Cardiac fibroblast (primary cell): ENCODE data around the gene FNDC3B.

Experiments
- DNase-seq, 2 donors: peaks; one replicate each; pipeline versions ENCODE4 v3.0.0 to v3.0.0-alpha.2; 2010; ENCODE audit warnings: low read depth in 2 of 2
- H3K4me3 ChIP-seq, 2 donors: replicated peaks in 1 of 2; 1 replicate in 1 of 2; 2 replicates in 1 of 2; pipeline ENCODE4 v1.5.1; 2011; ENCODE audit warnings: low read depth in 2 of 2, low read length in 2 of 2, mild to moderate bottlenecking in 2 of 2, moderate library complexity in 1 of 2
- TF ChIP-seq, protein P1 (sequence below): IDR thresholded peaks from one replicate; pipeline ENCODE4 v1.5.1; 2011; ENCODE audit warnings: low read depth, mild to moderate bottlenecking, low read length, inconsistent platforms

The FNDC3B gene

DNA sequence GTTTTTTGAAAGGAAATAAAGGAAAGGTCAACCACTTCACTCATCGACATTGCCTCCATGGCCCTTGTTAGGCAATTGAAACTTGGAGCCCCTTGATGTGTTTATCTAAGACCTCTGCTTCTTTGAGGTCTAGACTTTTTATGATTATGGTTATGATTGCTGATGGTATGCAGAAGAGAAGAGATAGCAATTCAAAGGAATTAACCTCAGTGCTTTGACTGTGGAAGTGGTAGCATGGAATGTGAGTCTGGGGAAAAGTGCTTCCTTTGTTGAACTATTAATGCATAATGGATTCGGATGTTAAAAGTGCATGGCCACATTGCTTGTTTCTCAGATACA, 46.1 kb downstream of the FNDC3B start:
- TF ChIP-seq, protein P1, sequence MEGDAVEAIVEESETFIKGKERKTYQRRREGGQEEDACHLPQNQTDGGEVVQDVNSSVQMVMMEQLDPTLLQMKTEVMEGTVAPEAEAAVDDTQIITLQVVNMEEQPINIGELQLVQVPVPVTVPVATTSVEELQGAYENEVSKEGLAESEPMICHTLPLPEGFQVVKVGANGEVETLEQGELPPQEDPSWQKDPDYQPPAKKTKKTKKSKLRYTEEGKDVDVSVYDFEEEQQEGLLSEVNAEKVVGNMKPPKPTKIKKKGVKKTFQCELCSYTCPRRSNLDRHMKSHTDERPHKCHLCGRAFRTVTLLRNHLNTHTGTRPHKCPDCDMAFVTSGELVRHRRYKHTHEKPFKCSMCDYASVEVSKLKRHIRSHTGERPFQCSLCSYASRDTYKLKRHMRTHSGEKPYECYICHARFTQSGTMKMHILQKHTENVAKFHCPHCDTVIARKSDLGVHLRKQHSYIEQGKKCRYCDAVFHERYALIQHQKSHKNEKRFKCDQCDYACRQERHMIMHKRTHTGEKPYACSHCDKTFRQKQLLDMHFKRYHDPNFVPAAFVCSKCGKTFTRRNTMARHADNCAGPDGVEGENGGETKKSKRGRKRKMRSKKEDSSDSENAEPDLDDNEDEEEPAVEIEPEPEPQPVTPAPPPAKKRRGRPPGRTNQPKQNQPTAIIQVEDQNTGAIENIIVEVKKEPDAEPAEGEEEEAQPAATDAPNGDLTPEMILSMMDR: no peak
- no peak for DNase-seq
- no peak overlapping the region for H3K4me3 ChIP-seq

DNA sequence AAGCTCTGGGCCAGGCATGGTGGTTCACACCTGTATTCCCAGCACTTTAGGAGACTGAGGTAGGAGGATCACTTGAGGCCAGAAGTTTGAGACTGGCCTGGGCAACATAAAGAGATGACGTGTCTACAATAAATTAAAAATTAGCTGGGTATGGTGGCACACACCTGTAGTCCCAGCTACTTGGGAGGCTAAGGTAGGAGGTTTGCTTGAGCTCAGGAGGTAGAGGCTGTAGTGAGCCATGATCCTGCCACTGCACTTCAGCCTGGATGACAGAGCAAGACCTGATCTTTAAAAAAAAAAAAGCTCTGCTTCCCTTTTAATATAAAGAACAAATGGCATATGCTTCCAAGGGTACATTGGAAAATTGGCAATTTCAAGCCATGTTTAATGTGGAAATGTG, 46.7 kb downstream of the FNDC3B start:
- no peak overlapping the region for H3K4me3 ChIP-seq
- DNase-seq: no peak
- TF ChIP-seq, protein P1: no peak

DNA sequence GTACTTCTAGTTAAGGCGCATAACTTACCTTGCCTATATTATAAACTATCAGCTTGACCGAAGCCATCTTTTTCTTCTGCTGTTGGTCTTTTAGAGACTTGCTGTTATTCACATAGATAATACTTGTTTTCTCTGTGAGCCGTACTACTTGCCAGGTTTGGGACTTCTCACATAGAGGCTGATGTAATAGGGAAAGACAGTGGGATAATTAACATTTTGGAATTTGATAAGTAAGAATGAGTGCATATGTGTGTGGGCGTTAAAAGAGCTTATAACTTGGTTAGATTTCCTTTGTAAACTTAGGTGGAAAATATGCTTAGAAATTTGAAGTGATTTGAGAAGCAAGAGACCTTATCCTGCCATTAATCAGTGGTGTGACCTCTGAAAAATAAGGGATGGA, 47.8 kb downstream of the FNDC3B start:
- DNase-seq: peak in 1 of 2 donors; percentile 46
- TF ChIP-seq, protein P1: no peak

DNA sequence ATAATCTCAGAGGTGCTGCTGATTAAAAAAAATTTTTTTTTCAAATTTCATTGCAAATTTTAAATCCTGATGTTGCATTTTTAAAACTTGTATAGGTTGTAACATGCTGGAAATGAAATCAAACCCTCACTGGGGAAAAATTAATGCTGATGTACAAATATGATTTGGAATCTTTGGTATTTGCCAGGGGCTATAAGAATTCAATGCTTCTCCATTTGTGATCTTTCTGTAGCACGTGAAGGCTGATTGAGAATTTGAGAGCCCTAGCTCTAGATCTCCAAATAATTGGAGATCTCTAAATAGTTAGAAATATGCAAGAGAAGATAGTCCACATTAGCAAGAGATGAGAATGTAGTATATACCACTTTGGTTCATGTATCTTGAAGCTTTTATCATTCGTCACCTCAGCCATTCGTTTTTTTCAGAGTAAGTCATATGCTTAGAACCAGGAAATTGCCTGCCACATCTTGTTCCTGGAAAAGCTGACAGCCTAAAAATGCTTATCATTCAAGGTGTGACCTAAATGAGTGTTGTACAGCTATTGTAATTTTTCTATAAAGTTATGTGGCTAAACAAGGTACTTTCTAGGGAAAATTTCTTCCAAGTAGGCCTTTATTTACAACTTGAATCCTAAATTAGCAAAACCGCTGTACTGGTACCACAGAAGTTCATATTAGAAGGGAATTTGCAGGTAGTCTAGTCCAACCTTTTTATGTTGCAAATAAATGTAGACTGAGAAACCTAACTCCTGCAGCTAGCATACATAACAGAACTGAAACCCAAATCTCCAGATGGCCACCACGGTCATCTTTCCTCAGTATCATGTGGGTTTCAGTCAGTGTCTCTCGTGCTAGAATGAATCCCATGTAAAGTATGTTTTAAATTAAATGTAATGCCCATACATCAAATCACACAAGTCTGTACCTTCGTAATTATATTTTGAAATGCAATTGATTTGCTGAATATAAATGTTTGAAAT, 48.5 kb downstream of the FNDC3B start:
- no peak for DNase-seq
- TF ChIP-seq, protein P1: no peak
- H3K4me3 ChIP-seq: no peak overlapping the region

More for the DNA sequence above, 47.8 kb downstream of the FNDC3B start:
- H3K4me3 ChIP-seq: no peak overlapping the region

DNA sequence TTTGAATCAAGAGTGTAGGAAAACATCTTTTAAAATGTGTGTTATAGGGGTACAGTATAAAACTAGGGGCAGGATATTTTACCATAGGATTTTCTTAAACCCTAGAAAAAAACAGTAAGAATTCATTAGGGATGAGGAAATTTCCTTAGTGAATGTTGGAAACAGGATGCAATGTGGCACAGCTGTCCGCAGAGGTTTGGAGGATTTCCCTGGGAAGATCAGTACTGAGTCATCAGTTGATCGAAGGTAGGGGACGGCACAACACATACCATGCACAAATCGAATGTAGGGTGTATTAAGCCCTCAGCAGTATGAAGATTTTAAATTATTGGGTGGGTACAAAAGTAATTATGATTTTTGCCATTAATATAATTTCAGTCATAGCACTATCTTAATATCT, 49.9 kb downstream of the FNDC3B start:
- H3K4me3 ChIP-seq: no peak overlapping the region
- TF ChIP-seq, protein P1: no peak
- DNase-seq: peak; percentile 52 to 67

DNA sequence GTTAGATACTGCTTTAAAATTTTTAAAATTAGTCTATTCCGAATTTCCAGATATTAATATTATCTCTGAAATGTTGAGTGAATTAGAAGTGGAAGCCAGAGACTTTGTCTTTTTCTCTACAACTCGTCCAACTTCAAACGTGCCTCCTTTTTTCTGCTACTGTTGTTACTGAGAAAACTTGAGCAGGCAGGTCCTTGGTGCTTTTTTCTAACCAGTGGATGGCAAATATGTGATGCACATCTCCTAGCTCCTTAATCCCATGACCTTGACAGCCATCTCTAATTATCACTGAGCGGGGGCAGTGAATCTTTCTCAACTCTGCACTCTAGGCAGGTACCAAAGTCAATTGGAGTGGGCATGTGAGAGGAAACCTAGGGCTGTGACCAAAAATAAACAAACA, 50.7 kb downstream of the FNDC3B start:
- no peak overlapping the region for H3K4me3 ChIP-seq
- TF ChIP-seq, protein P1: no peak
- no peak for DNase-seq
